ENCODE measurements around the gene RCOR3.
A peak's percentile ranks its signal among the peaks of the same experiment; 100 is the strongest.
"Not testable (repeated sequence)": the region's sequence is repeated elsewhere in the genome, so short reads cannot be mapped to it uniquely, and the experiment has no call there.

RCOR3 gene

DNA sequence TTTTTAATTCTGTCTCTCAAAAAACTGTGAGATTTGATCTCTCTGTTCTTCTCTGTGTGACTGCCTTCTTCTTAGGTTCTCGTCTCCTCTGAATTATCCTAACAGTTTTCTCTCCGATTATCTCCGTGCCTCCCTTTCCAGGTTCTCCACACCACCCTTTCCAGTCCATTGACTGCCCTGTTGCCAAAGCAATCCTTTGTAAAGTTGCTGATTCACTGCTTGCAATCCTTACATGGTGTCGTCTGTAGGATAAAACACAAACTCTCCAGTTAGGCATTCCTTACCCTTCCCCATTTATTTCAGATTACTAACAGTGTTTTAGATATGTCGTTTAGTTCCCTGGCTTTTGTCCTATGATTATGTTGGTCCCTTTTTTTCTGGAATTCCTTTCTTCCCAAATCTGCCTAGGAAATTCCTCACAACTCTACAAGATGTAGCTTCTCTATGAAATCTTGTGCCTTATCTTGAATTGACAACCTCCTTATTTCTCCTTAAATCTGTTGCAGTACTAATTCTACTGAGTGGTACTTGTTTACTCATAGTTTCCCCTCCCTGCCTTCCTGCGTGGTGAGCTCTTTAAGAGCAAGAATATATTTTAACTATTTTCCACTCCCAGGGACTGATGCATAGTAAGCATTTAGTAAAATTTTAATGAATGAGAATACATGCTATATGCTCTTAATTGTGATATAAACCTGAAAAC is 22.3 kb downstream of the RCOR3 start:
- no peak overlapping the region for H3K27ac Mint-ChIP-seq
- no peak for ATAC-seq (ENCODE audit: low read depth)

DNA sequence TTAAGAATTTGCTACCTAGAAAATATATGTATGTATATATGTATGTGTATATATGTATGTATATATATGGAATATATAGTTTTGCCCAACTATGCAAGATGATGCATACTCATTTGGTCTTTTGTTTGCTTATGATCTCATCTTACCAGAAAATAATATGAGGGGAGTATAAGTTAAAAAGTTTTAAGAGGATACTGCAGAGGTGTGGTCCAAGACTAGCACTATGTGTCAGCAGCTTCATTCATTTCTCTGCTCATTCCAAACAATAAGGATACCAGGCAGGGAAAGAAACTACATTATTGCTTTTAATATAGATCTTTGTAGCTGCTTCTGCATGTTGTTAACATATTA is 22.8 kb downstream of the RCOR3 start:
- H3K4me3 Mint-ChIP-seq: no peak overlapping the region
- DNase-seq (ENCODE audit: low spot score in 2 of 2): no peak
- H3K9me3 Mint-ChIP-seq: no peaks in the 10 kb centered on the region
- H3K27ac Mint-ChIP-seq: no peak overlapping the region
- H3K27me3 Mint-ChIP-seq: no peaks in the 10 kb centered on the region
- no peak for ATAC-seq (ENCODE audit: low read depth)
- peaks cover under 1% of the 10 kb centered on the region for H3K4me1 Mint-ChIP-seq
- peaks cover 10% of the 10 kb centered on the region for H3K36me3 Mint-ChIP-seq

More for the DNA sequence above, 22.3 kb downstream of the RCOR3 start:
- Mint-ChIP-seq H3K36me3 (peaks cover 10% of the 10 kb centered on the region), H3K9me3 (no peaks in the 10 kb centered on the region), H3K27me3 (no peaks in the 10 kb centered on the region), H3K4me3 (no peak overlapping the region), H3K4me1 (no peaks in the 10 kb centered on the region)
- no peak for DNase-seq (ENCODE audit: low spot score in 2 of 2)

DNA sequence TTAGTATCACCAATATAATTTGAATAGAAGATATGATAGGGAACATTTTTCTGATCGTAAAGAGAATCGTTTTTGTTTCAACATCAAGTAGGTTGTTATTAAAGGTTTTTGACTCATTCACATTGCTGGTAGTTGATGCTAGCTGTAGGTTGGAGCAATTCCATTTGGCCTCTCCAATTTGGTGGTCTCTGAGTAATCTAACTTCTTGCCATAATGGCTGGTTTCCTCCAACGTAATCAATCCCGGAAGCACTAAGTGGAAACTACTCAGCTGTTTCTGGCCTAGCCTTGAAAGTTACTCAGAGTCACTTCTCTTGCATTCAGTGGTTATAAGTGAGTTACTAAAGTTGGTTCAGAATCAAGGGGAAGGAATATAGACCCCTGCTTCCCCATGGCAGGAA is 26.0 kb downstream of the RCOR3 start:
- no peak overlapping the region for H3K4me3 Mint-ChIP-seq
- DNase-seq (ENCODE audit: low spot score in 2 of 2): no peak
- H3K27ac Mint-ChIP-seq: no peak overlapping the region
- peaks cover 3% of the 10 kb centered on the region for H3K4me1 Mint-ChIP-seq
- no peaks in the 10 kb centered on the region for H3K27me3 Mint-ChIP-seq
- peaks cover 19% of the 10 kb centered on the region for H3K36me3 Mint-ChIP-seq
- ATAC-seq (ENCODE audit: low read depth): no peak
- no peaks in the 10 kb centered on the region for H3K9me3 Mint-ChIP-seq

DNA sequence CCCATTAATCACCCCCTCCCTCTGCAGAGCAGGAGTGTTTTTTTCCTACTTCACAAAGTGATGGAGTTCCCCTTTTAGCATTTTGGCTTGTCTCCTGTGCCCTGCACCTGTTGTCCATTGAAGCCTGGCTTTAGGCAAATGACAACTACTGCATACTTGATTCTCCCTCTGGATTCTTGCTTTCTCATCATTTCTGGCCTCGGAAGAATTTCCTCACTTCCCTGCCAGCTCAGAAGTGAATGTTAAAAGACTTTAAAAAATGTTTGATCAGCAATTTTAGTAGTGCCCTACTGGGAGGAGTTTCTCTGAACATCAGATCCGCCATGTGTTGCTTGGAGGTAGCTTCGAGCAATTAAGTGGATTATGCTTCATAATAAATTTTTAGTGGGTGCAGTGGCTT is 28.1 kb downstream of the RCOR3 start:
- ATAC-seq (ENCODE audit: low read depth) (no peak), DNase-seq (ENCODE audit: low spot score in 2 of 2) (no peak)
- Mint-ChIP-seq H3K36me3 (peaks cover 31% of the 10 kb centered on the region), H3K27me3 (no peaks in the 10 kb centered on the region), H3K9me3 (no peaks in the 10 kb centered on the region), H3K4me1 (peaks cover 3% of the 10 kb centered on the region), H3K4me3 (no peak overlapping the region), H3K27ac (no peak overlapping the region)

DNA sequence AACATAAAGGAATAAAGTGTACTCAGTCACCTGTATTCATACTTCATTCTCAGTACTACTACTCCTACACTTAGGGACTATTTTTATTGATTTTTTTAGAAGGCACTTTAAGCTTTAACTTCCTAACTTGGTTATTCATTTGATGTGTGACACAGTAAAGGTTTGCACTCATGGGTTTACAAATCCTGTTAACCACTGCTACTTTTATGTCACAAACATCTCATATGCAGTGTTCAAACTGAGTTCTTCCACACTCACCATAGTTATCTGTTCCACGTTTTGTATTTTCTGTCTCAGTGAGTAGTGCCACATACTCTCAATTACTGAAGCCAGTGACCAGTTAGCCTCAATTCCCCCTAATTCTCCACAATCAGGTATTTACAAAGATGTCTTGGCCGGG is 33.2 kb downstream of the RCOR3 start:
- Mint-ChIP-seq H3K27ac (no peak overlapping the region), H3K36me3 (peaks cover 33% of the 10 kb centered on the region), H3K27me3 (no peaks in the 10 kb centered on the region), H3K4me3 (no peak overlapping the region), H3K4me1 (peaks cover 3% of the 10 kb centered on the region), H3K9me3 (no peaks in the 10 kb centered on the region)
- DNase-seq (ENCODE audit: low spot score in 2 of 2) (no peak), ATAC-seq (ENCODE audit: low read depth) (no peak)

DNA sequence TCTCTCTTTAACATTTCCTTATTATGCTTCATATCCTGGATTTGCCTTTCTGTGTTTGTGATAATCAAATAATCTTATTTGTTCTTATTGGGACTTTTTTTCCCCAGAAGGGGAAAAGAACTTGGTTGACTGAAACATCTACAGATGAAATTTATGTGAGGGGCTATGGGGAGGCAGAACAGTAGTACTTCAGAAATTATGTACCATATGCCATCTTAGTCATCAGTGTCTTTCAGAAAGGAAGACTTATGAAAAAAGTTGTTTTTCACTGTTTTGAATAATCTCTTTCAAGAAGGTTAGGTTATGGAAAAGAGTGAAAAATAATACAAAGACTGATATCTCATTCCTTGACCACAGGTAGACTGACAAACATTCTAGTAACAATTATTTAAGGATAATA is 37.2 kb downstream of the RCOR3 start:
- Mint-ChIP-seq H3K4me3 (no peak overlapping the region), H3K4me1 (peaks cover 7% of the 10 kb centered on the region), H3K27me3 (no peaks in the 10 kb centered on the region), H3K9me3 (no peaks in the 10 kb centered on the region), H3K27ac (no peak overlapping the region), H3K36me3 (peaks cover 38% of the 10 kb centered on the region)
- DNase-seq (ENCODE audit: low spot score in 2 of 2) (no peak), ATAC-seq (ENCODE audit: low read depth) (no peak)

DNA sequence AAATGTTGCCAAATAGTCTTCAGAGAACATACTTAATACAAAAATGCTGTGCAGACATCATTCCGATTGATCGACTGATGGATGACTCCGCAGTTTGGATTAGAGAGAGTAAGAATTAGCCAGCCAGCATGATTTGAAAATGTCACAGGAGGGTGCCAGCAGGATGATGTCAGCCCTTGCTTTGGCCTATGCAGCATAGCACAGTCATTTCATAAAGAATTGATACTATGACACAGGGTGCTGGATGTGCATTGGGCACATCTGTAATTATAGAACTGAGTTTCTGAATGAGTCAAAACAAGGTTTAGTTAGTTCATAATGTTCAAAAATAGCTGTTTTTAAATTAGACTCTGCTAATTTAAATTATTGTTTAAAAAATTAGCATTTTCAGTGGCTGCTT is 45.9 kb downstream of the RCOR3 start:
- Mint-ChIP-seq H3K36me3 (peaks cover 20% of the 10 kb centered on the region), H3K9me3 (no peaks in the 10 kb centered on the region), H3K4me3 (no peak overlapping the region), H3K27me3 (no peaks in the 10 kb centered on the region), H3K4me1 (peaks cover 3% of the 10 kb centered on the region), H3K27ac (peak overlapping the region; percentile 60)
- DNase-seq (ENCODE audit: low spot score in 2 of 2) (no peak), ATAC-seq (ENCODE audit: low read depth) (no peak)

DNA sequence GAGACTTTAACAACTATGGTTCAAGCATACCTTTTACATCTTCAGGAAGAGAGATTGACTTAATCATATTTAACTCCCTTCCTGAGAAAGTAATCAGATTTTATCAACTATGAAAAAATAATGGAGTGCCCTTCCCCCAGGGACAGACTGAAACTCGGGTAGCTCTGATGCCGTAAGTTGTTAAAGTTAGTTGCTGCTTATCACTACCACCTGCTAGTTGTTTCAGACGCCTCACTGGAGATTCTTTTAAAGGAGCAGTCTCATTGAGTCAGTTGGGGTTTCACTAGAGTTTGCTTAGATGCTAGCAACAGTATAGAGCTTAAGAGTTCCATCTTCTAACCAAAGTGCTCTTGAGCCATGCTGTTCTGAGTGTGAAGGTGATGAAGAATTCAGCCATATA is 50.5 kb downstream of the RCOR3 start:
- peak overlapping the region; percentile 15 for H3K27ac Mint-ChIP-seq
- ATAC-seq (ENCODE audit: low read depth): no peak
- no peaks in the 10 kb centered on the region for H3K9me3 Mint-ChIP-seq
- no peak for DNase-seq (ENCODE audit: low spot score in 2 of 2)
- no peaks in the 10 kb centered on the region for H3K27me3 Mint-ChIP-seq
- H3K36me3 Mint-ChIP-seq: peaks cover 16% of the 10 kb centered on the region
- no peak overlapping the region for H3K4me3 Mint-ChIP-seq
- H3K4me1 Mint-ChIP-seq: peaks cover 2% of the 10 kb centered on the region

DNA sequence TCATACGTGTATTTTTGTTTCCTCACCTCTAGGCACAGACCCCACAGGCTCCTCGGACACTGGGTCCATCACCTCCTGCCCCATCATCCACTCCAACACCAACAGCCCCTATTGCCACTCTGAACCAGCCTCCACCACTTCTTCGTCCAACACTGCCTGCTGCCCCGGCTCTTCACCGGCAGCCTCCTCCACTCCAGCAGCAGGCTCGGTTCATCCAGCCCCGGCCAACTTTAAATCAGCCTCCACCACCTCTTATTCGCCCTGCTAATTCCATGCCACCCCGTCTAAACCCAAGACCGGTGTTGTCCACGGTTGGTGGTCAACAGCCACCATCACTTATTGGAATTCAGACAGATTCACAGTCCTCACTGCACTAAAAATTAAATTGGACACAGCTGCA is 54.2 kb downstream of the RCOR3 start:
- H3K36me3 Mint-ChIP-seq: peaks cover 15% of the 10 kb centered on the region
- H3K4me3 Mint-ChIP-seq: no peak overlapping the region
- peaks cover 6% of the 10 kb centered on the region for H3K4me1 Mint-ChIP-seq
- peak overlapping the region; percentile 32 for H3K27ac Mint-ChIP-seq
- H3K9me3 Mint-ChIP-seq: no peaks in the 10 kb centered on the region
- no peak for ATAC-seq (ENCODE audit: low read depth)
- DNase-seq (ENCODE audit: low spot score in 2 of 2): no peak
- no peaks in the 10 kb centered on the region for H3K27me3 Mint-ChIP-seq

DNA sequence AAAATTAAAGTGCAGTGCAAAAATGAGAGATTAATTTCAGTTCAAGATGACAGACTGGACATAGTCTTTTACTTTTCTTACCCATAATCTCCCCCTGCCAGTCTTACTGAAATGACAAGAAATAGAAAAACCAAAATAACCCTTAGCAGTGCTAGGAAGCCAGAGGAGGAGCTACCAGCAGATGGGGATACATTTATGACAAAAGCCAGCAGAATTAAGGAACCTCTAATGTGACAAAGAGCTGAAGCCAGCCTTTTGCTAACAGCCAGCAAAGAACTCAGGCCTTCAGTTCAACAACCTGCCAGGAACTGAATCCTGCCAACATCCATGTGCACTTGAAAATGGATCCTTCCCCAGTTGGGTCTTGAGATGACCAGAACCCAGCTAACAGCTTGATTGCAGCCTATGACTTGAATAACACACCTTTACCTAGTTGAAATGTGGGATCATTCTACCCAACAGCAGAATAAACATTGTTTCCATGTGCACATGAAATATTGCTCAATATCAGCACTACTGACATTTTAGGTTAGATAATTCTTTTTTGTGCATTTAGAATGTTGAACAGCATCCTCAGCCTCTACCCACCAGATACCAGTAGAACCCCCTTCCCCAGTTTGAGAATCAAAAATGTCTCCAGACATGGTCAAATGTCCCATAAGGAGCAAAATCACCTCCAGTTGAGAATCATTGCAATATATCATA is 59.6 kb downstream of the RCOR3 start:
- Mint-ChIP-seq H3K36me3 (peaks cover 2% of the 10 kb centered on the region), H3K4me1 (peaks cover 9% of the 10 kb centered on the region), H3K4me3 (no peak overlapping the region), H3K27me3 (no peaks in the 10 kb centered on the region), H3K9me3 (no peaks in the 10 kb centered on the region), H3K27ac (no peak overlapping the region)
- no peak for DNase-seq (ENCODE audit: low spot score in 2 of 2)
- ATAC-seq (ENCODE audit: low read depth): no peak

DNA sequence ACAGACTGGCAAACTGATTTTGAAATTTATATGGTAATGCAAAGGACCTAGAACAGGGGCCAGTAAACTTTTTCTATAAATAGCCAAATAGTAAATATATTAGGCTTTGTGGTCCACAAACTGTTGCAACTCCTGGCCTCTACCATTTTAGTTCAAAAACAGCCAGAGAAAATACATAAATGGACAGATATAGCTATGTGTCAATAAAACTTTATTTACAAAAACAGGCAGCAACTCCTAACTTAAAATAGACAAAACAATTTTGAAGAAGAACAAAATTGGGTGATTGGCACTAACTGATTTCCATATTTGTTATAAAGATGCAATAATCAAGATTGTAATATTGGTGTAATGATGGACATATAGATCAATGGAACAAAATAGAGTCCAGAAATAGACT is 60.7 kb downstream of the RCOR3 start:
- no peak overlapping the region for H3K27ac Mint-ChIP-seq
- H3K4me1 Mint-ChIP-seq: peaks cover 14% of the 10 kb centered on the region
- H3K36me3 Mint-ChIP-seq: peaks cover 2% of the 10 kb centered on the region
- H3K4me3 Mint-ChIP-seq: no peak overlapping the region
- H3K9me3 Mint-ChIP-seq: no peaks in the 10 kb centered on the region
- DNase-seq (ENCODE audit: low spot score in 2 of 2) (no peak), ATAC-seq (ENCODE audit: low read depth) (no peak)
- H3K27me3 Mint-ChIP-seq: no peaks in the 10 kb centered on the region

DNA sequence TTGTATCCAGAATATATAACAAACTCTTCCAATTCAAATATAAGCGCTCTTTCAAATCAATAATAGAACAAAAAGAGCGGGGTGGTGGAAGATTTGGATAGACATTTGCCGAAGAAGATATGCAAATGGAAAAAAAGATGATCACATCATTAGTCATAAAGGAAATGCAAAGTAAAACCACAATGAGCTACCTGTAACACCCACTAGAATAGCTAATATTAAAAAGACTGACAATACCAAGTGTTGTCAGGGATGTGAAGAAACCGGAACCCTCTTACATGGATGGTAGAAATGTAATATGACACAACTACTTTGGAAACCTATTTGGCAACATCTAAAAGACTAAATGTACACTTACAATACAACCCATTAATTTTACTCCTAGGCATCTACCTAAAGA is 61.8 kb downstream of the RCOR3 start:
- Mint-ChIP-seq H3K4me3 (no peak overlapping the region), H3K36me3 (no peaks in the 10 kb centered on the region), H3K4me1 (peaks cover 18% of the 10 kb centered on the region), H3K27me3 (no peaks in the 10 kb centered on the region), H3K27ac (no peak overlapping the region), H3K9me3 (no peaks in the 10 kb centered on the region)
- no peak for DNase-seq (ENCODE audit: low spot score in 2 of 2)
- peak; percentile 40 for ATAC-seq (ENCODE audit: low read depth)

DNA sequence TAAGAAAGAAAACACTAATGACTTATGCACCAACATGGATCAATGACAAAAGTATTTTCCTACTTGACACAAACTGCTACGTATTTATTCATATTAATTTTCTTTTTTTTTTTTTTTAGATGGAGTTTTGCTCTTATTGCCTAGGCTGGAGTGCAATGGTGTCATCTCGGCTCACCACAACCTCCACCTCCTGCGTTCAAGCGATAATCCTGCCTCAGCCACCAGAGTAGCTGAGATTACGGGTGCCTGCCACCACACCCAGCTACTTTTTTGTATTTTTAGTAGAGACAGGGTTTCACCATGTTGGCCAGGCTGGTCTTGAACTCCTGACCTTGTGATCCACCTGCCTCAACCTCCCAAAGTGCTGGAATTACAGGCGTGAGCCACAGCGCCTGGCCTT is 62.5 kb downstream of the RCOR3 start:
- not testable (repeated sequence) for ATAC-seq (ENCODE audit: low read depth)

DNA sequence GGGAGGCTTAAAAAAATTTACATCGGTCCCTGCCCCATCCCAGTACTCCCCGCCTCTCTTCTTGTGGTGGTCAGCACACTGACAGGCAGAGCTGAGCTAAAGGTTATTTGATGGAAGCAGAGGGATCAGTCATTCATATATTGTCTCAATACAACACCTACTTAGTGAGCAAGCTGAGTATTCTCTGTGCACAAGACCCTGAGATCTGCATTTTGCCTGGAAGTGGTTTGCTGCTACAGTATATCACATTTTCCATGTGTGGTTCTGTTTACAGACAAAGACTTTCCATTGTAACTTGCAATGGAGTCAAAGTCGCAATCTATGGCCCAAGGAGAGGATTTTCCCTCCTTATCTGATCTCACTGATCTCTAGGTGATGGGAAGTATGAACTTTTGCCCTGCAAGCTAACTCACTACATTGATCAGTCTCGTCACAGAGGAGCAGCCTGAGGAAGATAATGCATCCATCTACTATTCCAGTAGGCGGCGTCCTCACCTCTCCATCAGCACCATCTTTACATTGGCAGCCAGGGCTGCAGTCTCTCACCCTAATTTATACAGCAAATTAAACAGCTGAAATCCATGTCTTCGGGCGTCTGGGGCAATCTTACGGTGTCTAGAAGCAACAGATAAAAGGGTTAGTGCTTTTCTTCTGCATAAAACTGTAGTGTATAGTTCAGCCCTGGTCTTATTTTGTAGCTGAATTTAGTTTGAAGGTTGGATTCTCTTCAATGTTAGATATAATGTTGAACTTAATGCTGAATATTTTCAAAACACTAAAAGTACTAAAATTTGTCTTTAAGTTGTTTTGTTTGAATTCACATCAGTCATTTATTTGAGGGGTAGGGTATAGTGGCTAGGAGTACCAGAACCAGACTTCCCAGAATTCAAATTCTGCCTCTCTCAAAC is 64.2 kb downstream of the RCOR3 start:
- ATAC-seq (ENCODE audit: low read depth) (peak; percentile 70), DNase-seq (ENCODE audit: low spot score in 2 of 2) (peak; percentile 57 to 65)
- H3K9me3 Mint-ChIP-seq: no peaks in the 10 kb centered on the region
- no peaks in the 10 kb centered on the region for H3K27me3 Mint-ChIP-seq
- no peak overlapping the region for H3K4me3 Mint-ChIP-seq
- peaks cover 27% of the 10 kb centered on the region for H3K4me1 Mint-ChIP-seq
- H3K36me3 Mint-ChIP-seq: peaks cover 6% of the 10 kb centered on the region
- H3K27ac Mint-ChIP-seq: no peak overlapping the region

More for the DNA sequence above, 62.5 kb downstream of the RCOR3 start:
- H3K9me3 Mint-ChIP-seq; H3K27ac Mint-ChIP-seq; H3K36me3 Mint-ChIP-seq; DNase-seq (ENCODE audit: low spot score in 2 of 2); H3K27me3 Mint-ChIP-seq; H3K4me3 Mint-ChIP-seq: not testable (repeated sequence)
- peaks cover 23% of the 10 kb centered on the region for H3K4me1 Mint-ChIP-seq
